ENCODE data around the gene GPR33. TPM values are rescaled to one million over a fixed set of nuclear protein-coding genes. Genes with fewer than 3 reads are reported as not detected.

GPR33 gene
- total RNA-seq, 1 experiment from 2014 or later, result not detected

DNA sequence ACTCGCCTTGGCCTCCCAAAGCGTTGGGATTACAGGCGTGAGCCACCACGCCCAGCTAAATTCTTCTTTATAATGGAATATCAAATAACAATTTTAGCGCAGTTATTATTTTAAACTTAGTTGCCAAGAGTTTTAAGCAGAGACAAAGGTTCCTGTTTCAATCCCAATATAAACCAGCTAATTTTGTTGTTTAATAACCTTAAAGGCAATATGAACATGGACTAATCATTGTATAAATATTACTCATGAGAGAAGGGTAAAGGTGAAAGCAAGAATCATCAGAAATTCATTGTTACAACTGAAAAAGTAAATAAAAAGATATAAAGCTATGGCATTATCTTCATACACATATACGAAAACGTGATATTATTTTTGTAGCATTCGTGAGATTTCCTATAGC is 38.7 kb downstream of the GPR33 start (continued):
- TF ChIP-seq, protein P1, sequence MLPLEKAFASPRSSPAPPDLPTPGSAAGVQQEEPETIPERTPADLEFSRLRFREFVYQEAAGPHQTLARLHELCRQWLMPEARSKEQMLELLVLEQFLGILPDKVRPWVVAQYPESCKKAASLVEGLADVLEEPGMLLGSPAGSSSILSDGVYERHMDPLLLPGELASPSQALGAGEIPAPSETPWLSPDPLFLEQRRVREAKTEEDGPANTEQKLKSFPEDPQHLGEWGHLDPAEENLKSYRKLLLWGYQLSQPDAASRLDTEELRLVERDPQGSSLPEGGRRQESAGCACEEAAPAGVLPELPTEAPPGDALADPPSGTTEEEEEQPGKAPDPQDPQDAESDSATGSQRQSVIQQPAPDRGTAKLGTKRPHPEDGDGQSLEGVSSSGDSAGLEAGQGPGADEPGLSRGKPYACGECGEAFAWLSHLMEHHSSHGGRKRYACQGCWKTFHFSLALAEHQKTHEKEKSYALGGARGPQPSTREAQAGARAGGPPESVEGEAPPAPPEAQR (CRISPR knock-in tag; IDR thresholded peaks at IDR 0.05), result no peak
- TF ChIP-seq ZNF396 (CRISPR knock-in tag; IDR thresholded peaks at IDR 0.05; ENCODE audit: borderline replicate concordance), result no peak
- TF ChIP-seq ESRRA (CRISPR knock-in tag; IDR thresholded peaks at IDR 0.05; ENCODE audit: borderline replicate concordance), result no peak
- TF ChIP-seq ZNF263 (CRISPR knock-in tag; IDR thresholded peaks at IDR 0.05; ENCODE audit: low read depth), result no peak
- TF ChIP-seq EMX1 (CRISPR knock-in tag; IDR thresholded peaks at IDR 0.05), result no peak
- no peak for TF ChIP-seq TEAD1 (CRISPR knock-in tag; IDR thresholded peaks at IDR 0.05)
- TF ChIP-seq, protein P2, sequence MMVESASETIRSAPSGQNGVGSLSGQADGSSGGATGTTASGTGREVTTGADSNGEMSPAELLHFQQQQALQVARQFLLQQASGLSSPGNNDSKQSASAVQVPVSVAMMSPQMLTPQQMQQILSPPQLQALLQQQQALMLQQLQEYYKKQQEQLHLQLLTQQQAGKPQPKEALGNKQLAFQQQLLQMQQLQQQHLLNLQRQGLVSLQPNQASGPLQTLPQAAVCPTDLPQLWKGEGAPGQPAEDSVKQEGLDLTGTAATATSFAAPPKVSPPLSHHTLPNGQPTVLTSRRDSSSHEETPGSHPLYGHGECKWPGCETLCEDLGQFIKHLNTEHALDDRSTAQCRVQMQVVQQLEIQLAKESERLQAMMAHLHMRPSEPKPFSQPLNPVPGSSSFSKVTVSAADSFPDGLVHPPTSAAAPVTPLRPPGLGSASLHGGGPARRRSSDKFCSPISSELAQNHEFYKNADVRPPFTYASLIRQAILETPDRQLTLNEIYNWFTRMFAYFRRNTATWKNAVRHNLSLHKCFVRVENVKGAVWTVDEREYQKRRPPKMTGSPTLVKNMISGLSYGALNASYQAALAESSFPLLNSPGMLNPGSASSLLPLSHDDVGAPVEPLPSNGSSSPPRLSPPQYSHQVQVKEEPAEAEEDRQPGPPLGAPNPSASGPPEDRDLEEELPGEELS (CRISPR knock-in tag; IDR thresholded peaks at IDR 0.05), result no peak
- TF ChIP-seq, protein P3, sequence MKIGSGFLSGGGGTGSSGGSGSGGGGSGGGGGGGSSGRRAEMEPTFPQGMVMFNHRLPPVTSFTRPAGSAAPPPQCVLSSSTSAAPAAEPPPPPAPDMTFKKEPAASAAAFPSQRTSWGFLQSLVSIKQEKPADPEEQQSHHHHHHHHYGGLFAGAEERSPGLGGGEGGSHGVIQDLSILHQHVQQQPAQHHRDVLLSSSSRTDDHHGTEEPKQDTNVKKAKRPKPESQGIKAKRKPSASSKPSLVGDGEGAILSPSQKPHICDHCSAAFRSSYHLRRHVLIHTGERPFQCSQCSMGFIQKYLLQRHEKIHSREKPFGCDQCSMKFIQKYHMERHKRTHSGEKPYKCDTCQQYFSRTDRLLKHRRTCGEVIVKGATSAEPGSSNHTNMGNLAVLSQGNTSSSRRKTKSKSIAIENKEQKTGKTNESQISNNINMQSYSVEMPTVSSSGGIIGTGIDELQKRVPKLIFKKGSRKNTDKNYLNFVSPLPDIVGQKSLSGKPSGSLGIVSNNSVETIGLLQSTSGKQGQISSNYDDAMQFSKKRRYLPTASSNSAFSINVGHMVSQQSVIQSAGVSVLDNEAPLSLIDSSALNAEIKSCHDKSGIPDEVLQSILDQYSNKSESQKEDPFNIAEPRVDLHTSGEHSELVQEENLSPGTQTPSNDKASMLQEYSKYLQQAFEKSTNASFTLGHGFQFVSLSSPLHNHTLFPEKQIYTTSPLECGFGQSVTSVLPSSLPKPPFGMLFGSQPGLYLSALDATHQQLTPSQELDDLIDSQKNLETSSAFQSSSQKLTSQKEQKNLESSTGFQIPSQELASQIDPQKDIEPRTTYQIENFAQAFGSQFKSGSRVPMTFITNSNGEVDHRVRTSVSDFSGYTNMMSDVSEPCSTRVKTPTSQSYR (CRISPR knock-in tag; IDR thresholded peaks at IDR 0.05), result no peak
- TF ChIP-seq ATF1 (CRISPR knock-in tag; IDR thresholded peaks at IDR 0.05), result no peak
- TF ChIP-seq ZBTB21 (CRISPR knock-in tag; IDR thresholded peaks at IDR 0.05; ENCODE audit: borderline replicate concordance), result no peak
- TF ChIP-seq OVOL2 (CRISPR knock-in tag; IDR thresholded peaks at IDR 0.05; ENCODE audit: borderline replicate concordance), result no peak

DNA sequence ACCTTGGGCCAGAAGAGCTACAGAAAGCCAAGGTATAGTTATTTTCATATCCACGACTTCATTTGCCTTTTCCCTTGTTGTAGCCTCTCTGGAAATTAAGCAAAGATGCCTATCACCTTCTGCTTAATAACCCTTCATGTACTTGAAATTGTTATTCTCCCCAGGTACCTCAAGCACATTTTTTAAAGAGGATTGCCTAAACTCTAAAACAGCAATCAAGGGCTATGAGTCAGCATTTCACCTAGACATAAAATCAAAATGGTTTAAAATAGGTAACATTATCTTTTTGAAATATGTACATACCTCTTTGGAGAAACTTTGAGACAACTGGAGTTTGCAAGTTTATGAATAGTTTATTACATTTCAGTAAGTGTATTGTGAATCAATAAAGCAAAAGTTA is 42.1 kb downstream of the GPR33 start:
- TF ChIP-seq NFYB (CRISPR knock-in tag; conservative IDR thresholded peaks at IDR 0.05; ENCODE audit: low read depth), result no peak
- TF ChIP-seq RELA (CRISPR knock-in tag; IDR thresholded peaks at IDR 0.05; ENCODE audit: borderline replicate concordance), result no peak
- TF ChIP-seq ZNF416 (CRISPR knock-in tag; IDR thresholded peaks at IDR 0.05), result no peak
- TF ChIP-seq, protein P4, sequence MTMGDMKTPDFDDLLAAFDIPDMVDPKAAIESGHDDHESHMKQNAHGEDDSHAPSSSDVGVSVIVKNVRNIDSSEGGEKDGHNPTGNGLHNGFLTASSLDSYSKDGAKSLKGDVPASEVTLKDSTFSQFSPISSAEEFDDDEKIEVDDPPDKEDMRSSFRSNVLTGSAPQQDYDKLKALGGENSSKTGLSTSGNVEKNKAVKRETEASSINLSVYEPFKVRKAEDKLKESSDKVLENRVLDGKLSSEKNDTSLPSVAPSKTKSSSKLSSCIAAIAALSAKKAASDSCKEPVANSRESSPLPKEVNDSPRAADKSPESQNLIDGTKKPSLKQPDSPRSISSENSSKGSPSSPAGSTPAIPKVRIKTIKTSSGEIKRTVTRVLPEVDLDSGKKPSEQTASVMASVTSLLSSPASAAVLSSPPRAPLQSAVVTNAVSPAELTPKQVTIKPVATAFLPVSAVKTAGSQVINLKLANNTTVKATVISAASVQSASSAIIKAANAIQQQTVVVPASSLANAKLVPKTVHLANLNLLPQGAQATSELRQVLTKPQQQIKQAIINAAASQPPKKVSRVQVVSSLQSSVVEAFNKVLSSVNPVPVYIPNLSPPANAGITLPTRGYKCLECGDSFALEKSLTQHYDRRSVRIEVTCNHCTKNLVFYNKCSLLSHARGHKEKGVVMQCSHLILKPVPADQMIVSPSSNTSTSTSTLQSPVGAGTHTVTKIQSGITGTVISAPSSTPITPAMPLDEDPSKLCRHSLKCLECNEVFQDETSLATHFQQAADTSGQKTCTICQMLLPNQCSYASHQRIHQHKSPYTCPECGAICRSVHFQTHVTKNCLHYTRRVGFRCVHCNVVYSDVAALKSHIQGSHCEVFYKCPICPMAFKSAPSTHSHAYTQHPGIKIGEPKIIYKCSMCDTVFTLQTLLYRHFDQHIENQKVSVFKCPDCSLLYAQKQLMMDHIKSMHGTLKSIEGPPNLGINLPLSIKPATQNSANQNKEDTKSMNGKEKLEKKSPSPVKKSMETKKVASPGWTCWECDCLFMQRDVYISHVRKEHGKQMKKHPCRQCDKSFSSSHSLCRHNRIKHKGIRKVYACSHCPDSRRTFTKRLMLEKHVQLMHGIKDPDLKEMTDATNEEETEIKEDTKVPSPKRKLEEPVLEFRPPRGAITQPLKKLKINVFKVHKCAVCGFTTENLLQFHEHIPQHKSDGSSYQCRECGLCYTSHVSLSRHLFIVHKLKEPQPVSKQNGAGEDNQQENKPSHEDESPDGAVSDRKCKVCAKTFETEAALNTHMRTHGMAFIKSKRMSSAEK (CRISPR knock-in tag; IDR thresholded peaks at IDR 0.05; ENCODE audit: borderline replicate concordance), result no peak
- TF ChIP-seq ZNF232 (CRISPR knock-in tag; IDR thresholded peaks at IDR 0.05), result no peak
- ChIA-PET POLR2A (no interaction called here), CTCF (interaction anchor here (0.8 kb wide), 1 partner anchor 809 kb away, joined by 3 read pairs; no protein-coding TSS in a partner anchor)
- peaks cover 4% of the 10 kb centered on the region; the same call in 1 of the 2 replicates for H3K9me3 Mint-ChIP-seq
- H3K4me1 Mint-ChIP-seq, result no peaks in the 10 kb centered on the region
- no peak overlapping the region for H3K4me3 Mint-ChIP-seq
- ATAC-seq, result no peak
- DNase-seq (ENCODE audit: low spot score), result no peak
- H3K36me3 Mint-ChIP-seq, result peaks cover 13% of the 10 kb centered on the region
- H3K27me3 Mint-ChIP-seq (ENCODE audit: low read depth), result no peaks in the 10 kb centered on the region
- no peak overlapping the region for H3K27ac Mint-ChIP-seq
